ENCODE results near the gene PTPRF.

- TF ChIP-seq CTCF (conservative IDR thresholded peaks at IDR 0.05; ENCODE audit: low read depth, low read length) (no peak), EZH2 (IDR thresholded peaks at IDR 0.05; ENCODE audit: borderline replicate concordance, low read depth, low read length, poor library complexity, severe bottlenecking) (no peak)
These were observed 74.5 kb downstream of the PTPRF start for GRCh38 chr1:43605157-43605556.
